SIG-M5 treated with dmso at 0.1 percent for 504 hours (cell line): ENCODE measurements around the gene GDPGP1.
A peak's percentile ranks its signal among the peaks of the same experiment; 100 is the strongest.
"Not testable (repeated sequence)": the region's sequence is repeated elsewhere in the genome, so short reads cannot be mapped to it uniquely, and the experiment has no call there.

Source experiments
- DNase-seq: peaks from one replicate; lab custom pipeline; 2025; ENCODE audit not compliant: unreplicated experiment; lab: John Stamatoyannopoulos, UW

GDPGP1 gene

GRCh38 chr15:90234096-90234988 is at the start of gene GDPGP1:
Gene GDPGP1, plus strand, starts transcription at chr15:90234209. Its CDS starts 6,700 bp downstream, at chr15:90240909.
- DNase-seq: peak; percentile 16

GRCh38 chr15:90184786-90185704 is 49.0 kb upstream of the GDPGP1 start:
- DNase-seq: peak; percentile 50

- DNase-seq: no peak
Measured at GRCh38 chr15:90187257-90187868, 46.6 kb upstream of the GDPGP1 start.

GRCh38 chr15:90188065-90188464 is 45.9 kb upstream of the GDPGP1 start:
- not testable (repeated sequence) for DNase-seq

- peak; percentile 89 for DNase-seq
Measured at GRCh38 chr15:90188914-90189748, 44.9 kb upstream of the GDPGP1 start.

- DNase-seq: no peak
Measured at GRCh38 chr15:90189781-90190467, 44.1 kb upstream of the GDPGP1 start.

- DNase-seq: no peak
Measured at GRCh38 chr15:90190606-90191343, 43.2 kb upstream of the GDPGP1 start.

- DNase-seq: no peak
Measured at GRCh38 chr15:90191344-90191687, 42.7 kb upstream of the GDPGP1 start.

GRCh38 chr15:90191794-90192509 is 42.1 kb upstream of the GDPGP1 start:
- DNase-seq: peak; percentile 12

GRCh38 chr15:90192961-90193786 is 40.8 kb upstream of the GDPGP1 start:
- peak; percentile 10 for DNase-seq

- no peak for DNase-seq
Measured at GRCh38 chr15:90194655-90195054, 39.4 kb upstream of the GDPGP1 start.

- DNase-seq: no peak
Measured at GRCh38 chr15:90200534-90201129, 33.4 kb upstream of the GDPGP1 start.

- DNase-seq: peak; percentile 61
Measured at GRCh38 chr15:90201130-90201943, 32.7 kb upstream of the GDPGP1 start, which contains the start of gene SEMA4B. Gene SEMA4B, plus strand, starts transcription at chr15:90201330. Its CDS starts 249 bp downstream, at chr15:90201579.

- no peak for DNase-seq
Measured at GRCh38 chr15:90201944-90202375, 32.0 kb upstream of the GDPGP1 start.

GRCh38 chr15:90202929-90203328 is 31.1 kb upstream of the GDPGP1 start:
- DNase-seq: no peak

- DNase-seq: no peak
Measured at GRCh38 chr15:90203473-90203872, 30.5 kb upstream of the GDPGP1 start.
